ENCODE data around the gene DENND1C.

Gene DENND1C

GRCh38 chr19:6481541-6482342 is at the start of gene DENND1C:
DENND1C (minus strand) TSS chr19:6481787; CDS start chr19:6481695, 92 bp downstream.
- peak; percentile 50 for TF ChIP-seq CTCF (IDR thresholded peaks at IDR 0.05; ENCODE audit: low read depth, low read length, missing control alignments)
- DNase-seq (ENCODE audit: low read depth): peak; percentile 29
- H3K4me3 ChIP-seq (ENCODE audit: low read depth, low read length): peak within 1 kb of the TSS; percentile 74

- H3K4me3 ChIP-seq (ENCODE audit: low read depth, low read length): peak within 1 kb of the TSS; percentile 72
- no peak for TF ChIP-seq CTCF (IDR thresholded peaks at IDR 0.05; ENCODE audit: low read depth, low read length, missing control alignments)
- no peak for DNase-seq (ENCODE audit: low read depth)
Observed at GRCh38 chr19:6530386-6531162, 49.0 kb upstream of the DENND1C start, which contains the start of gene TNFSF9. TNFSF9 (plus strand) TSS chr19:6531026; CDS start chr19:6531037, 11 bp downstream.

GRCh38 chr19:6529937-6530385 is 48.4 kb upstream of the DENND1C start:
- peak overlapping the region; percentile 72 for H3K4me3 ChIP-seq (ENCODE audit: low read depth, low read length)
- TF ChIP-seq CTCF (IDR thresholded peaks at IDR 0.05; ENCODE audit: low read depth, low read length, missing control alignments): no peak
- no peak for DNase-seq (ENCODE audit: low read depth)

GRCh38 chr19:6529351-6529750 is 47.8 kb upstream of the DENND1C start:
- no peak for DNase-seq (ENCODE audit: low read depth)
- TF ChIP-seq CTCF (IDR thresholded peaks at IDR 0.05; ENCODE audit: low read depth, low read length, missing control alignments): no peak
- peak overlapping the region; percentile 15 for H3K4me3 ChIP-seq (ENCODE audit: low read depth, low read length)

GRCh38 chr19:6528544-6529121 is 47.0 kb upstream of the DENND1C start:
- TF ChIP-seq CTCF (IDR thresholded peaks at IDR 0.05; ENCODE audit: low read depth, low read length, missing control alignments): no peak
- no peak for DNase-seq (ENCODE audit: low read depth)
- H3K4me3 ChIP-seq (ENCODE audit: low read depth, low read length): peak overlapping the region; percentile 13

- H3K4me3 ChIP-seq (ENCODE audit: low read depth, low read length): peak overlapping the region; percentile 5; the same call in 1 of the 2 replicates
- DNase-seq (ENCODE audit: low read depth): peak; percentile 86
- TF ChIP-seq CTCF (IDR thresholded peaks at IDR 0.05; ENCODE audit: low read depth, low read length, missing control alignments): no peak
Observed at GRCh38 chr19:6527893-6528543, 46.4 kb upstream of the DENND1C start.

Measured in GM12864 (cell line).